ENCODE results near the gene UBA1. TPM values are rescaled to one million over a fixed set of nuclear protein-coding genes. Genes with fewer than 3 reads are reported as not detected.
"Not testable (repeated sequence)": the region's sequence is repeated elsewhere in the genome, so short reads cannot be mapped to it uniquely, and the experiment has no call there.

UBA1 gene
- total RNA-seq, 1 experiment from 2014 or later, result 337 TPM

DNA sequence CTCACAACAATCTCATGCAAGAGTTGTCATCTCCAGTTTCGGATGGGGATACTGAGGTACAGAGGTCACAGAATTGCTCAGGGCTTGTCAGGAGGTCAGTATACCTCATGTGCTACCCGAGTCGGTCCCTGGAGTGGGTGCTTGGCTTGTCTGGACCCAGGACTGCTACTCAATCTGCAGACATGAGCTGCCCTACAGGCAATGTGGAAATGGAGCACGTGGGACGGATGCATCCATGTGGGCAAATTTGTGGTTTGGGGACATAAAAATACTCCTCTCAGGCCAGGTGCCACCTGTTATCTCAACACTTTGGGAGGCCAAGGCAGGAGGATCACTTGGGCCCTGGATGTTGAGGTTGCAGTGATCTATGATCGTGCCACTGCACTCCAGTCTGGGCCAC is 54.9 kb downstream of the UBA1 start:
- DNase-seq (ENCODE audit: low spot score), result no peak

DNA sequence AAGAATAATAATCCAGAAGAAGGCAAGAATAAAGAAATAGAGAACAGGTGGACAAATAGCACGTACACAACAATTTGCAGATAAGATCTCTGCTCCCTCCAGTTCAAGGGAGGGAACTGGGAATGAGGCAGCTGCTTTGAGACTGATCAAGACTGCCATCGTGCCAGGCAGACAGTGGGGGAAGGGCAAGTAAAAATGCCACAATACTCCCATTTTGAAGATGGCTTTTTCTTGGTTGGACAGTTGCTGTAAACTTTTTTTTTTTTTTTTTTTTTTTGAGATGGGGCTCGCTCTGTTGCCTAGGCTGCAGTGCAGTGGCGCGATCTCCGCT is 56.4 kb downstream of the UBA1 start:
- no peak for DNase-seq (ENCODE audit: low spot score)

DNA sequence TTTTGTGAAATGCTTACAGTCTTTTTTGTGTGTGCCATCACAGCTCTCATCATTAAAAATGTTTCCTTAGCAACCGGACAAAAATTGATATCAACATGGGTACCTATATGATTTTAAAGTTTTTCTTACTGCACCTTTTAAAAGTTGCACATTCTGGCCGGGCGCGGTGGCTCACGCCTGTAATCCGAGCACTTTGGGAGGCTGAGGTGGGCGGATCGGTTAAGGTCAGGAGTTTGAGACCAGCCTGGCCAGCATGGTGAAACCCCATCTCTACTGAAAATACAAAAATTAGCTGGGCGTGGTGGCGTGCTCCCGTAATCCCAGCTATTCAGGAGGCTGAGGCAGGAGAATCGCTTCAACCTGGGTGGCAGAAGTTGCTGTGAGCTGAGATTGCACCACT is 64.0 kb downstream of the UBA1 start:
- DNase-seq (ENCODE audit: low spot score), result not testable (repeated sequence)

Other genes starting within 250 kb of the UBA1 start
- gene RGN, start 115.4 kb upstream of the UBA1 start, total RNA-seq (2014; rRNA removed; shearing (Covaris generic)), result 0.05 TPM in 2 replicates
- gene NDUFB11, start 49.1 kb upstream of the UBA1 start, total RNA-seq (2014; rRNA removed; shearing (Covaris generic)), result 164 and 196 TPM in 2 replicates
- 81.2 and 81.5 TPM in 2 replicates for gene RBM10, start 48.6 kb upstream of the UBA1 start, total RNA-seq (2014; rRNA removed; shearing (Covaris generic))
- 118 and 137 TPM in 2 replicates for gene CDK16, start 24.9 kb downstream of the UBA1 start, total RNA-seq (2014; rRNA removed; shearing (Covaris generic))
- 13.6 and 21.2 TPM in 2 replicates for gene USP11, start 39.2 kb downstream of the UBA1 start, total RNA-seq (2014; rRNA removed; shearing (Covaris generic))
- gene ZNF157, start 176.7 kb downstream of the UBA1 start, total RNA-seq (2014; rRNA removed; shearing (Covaris generic)), result not detected in 2 replicates